ENCODE results near the gene PARD3. TPM values are rescaled to one million over a fixed set of nuclear protein-coding genes. Genes with fewer than 3 reads are reported as not detected.
A peak's percentile ranks its signal among the peaks of the same experiment; 100 is the strongest.

The PARD3 gene
- total RNA-seq, 1 experiment from 2014 or later: 24.3 TPM

DNA sequence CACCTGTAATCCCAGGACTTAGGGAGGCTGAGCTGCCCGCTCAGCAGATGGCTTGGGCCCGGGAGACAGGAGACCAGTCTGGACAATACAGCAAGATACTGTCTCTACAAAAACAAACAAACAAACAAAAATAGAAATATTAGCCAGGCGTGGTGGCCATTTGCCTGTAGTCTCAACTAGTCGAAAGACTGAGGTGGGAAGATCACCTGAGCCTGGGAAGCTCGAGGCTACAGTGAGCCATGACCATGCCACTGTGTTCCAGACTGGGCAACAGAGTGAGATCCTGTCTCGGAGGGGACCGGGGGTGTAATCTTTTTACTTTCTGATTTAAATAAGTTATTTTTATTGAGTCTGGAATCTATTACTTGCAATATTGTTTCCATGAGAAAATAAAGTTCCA lies 274.6 kb downstream of the PARD3 start:
- DNase-seq (ENCODE audit: low spot score): no peak

DNA sequence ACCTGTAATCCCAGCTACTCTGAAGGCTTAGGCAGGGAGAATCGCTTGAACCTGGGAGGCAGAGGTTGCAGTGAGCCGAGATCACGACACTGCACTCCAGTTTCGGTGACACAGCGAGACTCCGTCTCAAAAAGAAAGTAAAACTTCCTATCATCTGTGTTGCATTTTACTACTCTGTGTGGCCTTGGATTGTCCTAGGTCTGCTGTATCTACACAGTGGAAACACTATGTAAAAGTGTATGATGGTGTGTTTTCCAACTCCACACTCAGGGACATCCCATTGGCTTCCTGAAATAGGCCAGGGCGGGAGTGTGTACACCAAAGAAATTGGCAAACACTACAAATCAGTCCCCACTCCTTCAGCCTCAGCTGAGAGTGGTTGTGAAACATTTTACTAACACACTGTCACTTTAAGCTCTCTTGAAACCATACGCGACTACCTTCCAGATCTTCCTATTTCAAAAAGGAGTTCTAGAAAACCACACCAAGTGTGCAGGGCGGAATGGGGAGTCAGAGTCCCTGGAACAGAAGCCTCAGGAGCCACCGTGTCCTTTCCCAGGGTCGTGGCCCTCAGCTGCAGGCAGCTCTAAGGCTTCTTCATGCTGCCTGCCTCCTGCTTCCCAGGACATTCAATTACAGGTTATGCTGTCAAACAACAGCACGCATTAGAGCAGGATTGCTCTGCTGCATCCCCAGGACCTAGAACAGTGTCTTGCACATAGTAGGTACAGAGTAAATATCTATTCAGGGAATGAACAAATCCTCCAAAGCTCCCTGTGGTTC lies 275.4 kb downstream of the PARD3 start:
- DNase-seq (ENCODE audit: low spot score): no peak

GRCh38 chr10:34538281-34538829 lies 276.7 kb downstream of the PARD3 start:
- DNase-seq (ENCODE audit: low spot score): no peak

DNA sequence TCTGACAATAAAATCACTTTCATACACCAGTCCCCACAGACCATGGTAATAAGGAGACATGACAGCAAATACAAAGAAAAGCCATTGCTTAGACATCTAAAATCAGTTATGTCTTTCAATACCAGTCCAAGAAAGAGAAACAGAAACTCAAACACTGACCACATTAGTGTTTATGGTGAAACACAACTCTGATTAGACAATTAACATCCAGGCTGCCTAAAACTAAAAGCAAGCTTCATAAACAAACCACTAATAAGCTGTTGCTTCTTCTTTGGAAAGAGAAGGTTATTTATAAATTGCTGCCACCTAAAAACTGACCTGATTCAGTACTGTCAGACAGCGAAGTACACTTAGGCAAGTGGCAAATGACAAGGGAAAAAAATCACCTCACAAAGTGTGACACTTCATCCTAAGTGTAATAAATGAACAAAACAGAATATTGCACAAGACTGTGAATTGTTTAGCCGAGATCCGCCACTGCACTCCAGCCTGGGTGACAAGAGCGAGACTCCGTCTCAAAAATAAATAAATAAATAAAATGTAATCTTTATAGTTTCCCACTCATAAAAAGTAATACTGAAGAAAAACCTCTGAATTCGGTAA lies 277.4 kb downstream of the PARD3 start:
- no peak for DNase-seq (ENCODE audit: low spot score)

- no peak for DNase-seq (ENCODE audit: low spot score)
These were observed 279.2 kb downstream of the PARD3 start for GRCh38 chr10:34535872-34536271.

GRCh38 chr10:34530778-34531177 lies 284.3 kb downstream of the PARD3 start:
- DNase-seq (ENCODE audit: low spot score): no peak

GRCh38 chr10:34528320-34528719 lies 286.8 kb downstream of the PARD3 start:
- peak; percentile 67 for DNase-seq (ENCODE audit: low spot score)

DNA sequence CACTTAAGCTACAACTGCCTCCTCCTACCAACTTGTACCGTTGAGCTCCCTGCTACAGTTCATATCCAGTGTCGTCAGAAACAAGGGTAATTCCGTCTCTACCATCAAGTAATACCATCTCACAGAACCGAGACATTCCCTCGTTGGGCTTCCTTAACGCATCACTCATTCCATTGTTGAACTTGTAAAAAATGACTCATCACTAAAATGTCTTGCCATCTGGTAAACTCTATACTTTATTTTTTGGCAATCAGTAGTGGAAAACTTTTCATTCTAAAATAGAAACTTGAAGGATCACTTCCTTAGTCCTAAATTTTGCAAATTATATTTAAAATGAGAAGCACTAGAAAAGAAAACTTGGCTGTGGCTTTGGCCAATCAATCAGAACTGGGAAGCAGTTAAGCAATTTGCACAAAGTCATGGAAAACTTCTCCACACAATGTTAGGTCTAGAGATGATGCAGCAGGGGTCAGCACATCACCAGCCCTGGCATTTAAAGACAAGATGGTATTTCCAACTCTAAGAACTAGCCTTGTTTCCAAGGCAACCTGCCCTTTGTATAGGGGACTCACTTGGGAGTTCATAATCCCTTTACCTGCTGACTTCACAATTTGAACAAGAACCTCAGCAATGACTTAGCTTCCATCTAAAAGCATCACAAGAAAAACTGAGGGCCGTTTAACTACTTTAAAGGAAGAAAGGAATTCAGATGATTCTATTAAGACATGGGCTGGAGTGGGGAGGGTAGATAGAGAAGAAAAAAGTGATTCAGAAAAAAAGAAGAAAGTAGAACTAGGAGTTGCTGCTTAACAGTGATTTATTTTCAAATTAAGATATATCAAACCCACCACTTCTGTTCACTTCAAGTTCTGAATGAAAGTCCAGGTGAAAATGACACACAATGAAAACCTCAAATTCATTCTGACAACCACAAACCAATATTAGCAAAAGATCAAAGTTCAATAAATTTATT lies 288.1 kb downstream of the PARD3 start:
- DNase-seq (ENCODE audit: low spot score): peak; percentile 33

- no peak for DNase-seq (ENCODE audit: low spot score)
These were observed 288.9 kb downstream of the PARD3 start for GRCh38 chr10:34526186-34526585.

DNA sequence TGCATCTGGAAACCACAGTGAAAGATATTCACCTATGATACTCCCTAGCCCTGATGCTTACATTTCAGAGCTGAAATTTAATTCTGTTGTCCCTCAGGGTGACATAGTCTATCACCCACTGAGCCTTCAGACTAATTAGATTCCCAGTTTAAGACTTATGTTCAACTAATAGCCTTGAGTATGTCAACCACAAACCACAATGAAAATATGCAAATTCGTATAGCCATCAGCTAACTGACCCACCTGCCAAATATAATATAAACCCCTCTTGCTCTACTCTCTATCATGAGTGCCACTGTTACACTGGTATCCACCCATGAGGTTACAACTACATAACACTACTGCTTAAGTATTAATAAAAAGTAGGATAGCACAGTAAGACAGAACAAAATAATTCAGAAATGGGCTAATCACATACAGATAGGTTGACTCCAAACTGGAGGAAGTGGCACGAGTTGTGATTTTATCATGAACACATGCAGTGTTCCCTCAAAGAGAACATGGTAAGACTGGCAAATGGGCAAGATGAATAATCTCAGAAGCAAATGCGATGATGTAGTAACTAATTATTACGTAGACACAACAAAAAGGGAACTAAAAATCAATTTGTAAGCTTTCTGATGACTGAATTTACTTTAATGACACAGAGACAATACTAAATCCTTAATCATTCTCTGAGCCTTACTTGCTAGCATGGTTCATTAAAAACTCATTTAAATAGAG lies 290.6 kb downstream of the PARD3 start:
- DNase-seq (ENCODE audit: low spot score): no peak

DNA sequence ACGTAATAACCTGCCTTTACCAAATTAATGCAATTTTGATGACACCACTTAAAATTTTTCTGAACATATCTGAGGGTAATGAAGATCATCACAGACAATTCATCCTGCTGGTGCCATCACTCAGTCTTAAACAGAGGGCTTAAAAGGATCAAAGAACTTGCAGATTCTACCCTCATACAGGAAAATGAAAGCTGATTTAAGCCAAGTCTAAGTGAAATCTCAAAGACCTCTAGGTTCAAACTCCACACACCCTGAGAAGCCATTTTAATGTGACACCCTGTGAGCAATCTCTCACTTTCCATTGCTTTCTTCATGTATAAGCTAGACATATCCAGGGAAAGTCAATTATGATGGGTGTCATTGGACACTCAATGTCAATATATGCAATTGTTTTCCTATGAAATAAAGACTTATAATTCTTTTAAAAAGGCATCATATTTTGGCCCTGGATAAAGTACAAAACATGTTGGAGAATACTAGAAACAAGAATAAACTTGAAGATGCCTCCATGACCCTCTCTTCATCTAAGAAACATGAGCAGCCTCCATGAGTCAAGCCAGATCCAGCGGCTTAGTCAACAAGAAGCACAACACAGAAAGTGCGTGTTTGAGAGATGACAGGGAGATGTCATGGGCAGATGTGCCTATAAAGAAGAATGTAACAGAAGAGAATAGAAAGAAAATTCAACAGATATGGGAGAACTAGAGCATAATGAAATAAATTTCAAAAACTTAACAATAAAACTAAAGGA lies 291.9 kb downstream of the PARD3 start:
- DNase-seq (ENCODE audit: low spot score): no peak

GRCh38 chr10:34522546-34522945 lies 292.6 kb downstream of the PARD3 start:
- DNase-seq (ENCODE audit: low spot score): peak; percentile 61

GRCh38 chr10:34520510-34520909 lies 294.6 kb downstream of the PARD3 start:
- DNase-seq (ENCODE audit: low spot score): no peak

DNA sequence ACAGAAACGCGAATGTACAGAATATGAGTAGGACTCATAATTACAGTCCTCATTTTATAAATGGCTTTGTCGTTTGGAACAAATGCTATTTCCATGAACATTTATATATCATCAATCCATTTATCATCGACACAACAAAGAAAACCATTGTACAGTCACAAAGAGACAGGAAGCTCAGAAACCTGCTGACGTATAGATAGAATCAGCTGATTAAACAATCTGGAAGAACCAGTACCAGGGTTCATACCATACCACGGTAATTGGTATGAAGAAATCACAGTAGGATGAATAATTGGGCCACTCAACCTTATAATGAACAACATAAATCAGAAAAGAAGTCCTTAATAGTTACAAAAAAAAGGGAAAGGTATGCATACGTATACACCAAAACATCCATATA lies 295.0 kb downstream of the PARD3 start:
- DNase-seq (ENCODE audit: low spot score): peak; percentile 75

DNA sequence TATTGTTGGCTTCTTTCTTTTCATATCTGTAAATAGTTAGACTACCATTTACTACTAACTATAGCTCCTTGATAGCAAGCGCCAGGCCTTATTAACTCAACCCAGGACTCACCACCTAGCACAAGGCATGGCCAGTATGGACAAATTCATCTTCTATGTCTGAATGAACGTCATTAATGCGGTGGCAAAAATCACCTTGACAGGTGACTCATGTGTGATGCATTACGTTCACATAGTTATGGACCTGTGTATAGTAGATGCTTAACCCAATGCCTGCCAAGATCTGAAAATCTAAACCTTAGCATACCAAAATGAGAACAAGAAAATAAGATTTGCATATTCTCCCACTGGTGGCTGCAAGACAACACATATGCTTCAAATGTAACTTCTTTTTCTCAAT lies 300.8 kb downstream of the PARD3 start:
- no peak for DNase-seq (ENCODE audit: low spot score)

DNA sequence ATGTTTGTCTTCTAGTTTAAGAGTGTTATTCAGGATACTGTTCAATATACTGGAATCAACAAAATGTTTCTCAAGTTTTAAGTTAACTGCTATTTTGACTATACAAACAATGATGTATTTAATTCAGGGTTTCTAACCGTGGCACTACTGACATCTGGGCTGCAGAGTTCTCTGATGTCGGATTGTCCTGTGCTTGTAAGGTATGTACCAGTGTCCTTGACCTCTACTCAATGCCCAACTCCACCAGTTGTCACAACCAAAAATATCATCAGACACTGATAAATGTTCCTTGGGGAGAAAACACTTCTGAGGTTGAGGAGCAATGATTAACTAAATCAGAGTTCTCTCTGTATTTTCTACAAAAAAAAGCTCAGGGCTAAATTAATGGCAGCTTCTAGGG lies 301.5 kb downstream of the PARD3 start:
- no peak for DNase-seq (ENCODE audit: low spot score)

- DNase-seq (ENCODE audit: low spot score): no peak
These were observed 307.9 kb downstream of the PARD3 start for GRCh38 chr10:34507217-34507616.

- no peak for DNase-seq (ENCODE audit: low spot score)
These were observed 308.3 kb downstream of the PARD3 start for GRCh38 chr10:34506786-34507185.

DNA sequence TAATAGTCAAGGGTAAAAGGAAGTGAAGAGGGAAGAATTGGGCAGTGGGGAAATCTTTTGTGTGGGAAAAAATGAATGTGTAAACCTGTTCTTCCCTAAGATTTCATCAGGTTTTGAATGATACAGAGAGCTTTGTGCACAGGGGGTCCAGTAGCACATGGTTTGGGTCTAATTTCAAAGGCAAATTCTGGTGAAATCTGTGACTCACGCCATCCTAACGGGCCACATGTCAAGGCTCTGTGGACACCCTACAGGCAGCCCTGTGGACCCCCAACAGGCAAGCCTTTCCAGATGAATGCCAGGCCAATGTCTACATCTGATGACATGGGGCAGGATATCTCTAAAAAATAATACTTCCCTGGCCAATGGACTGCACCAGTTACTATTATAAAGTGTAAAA lies 309.8 kb downstream of the PARD3 start:
- no peak for DNase-seq (ENCODE audit: low spot score)

DNA sequence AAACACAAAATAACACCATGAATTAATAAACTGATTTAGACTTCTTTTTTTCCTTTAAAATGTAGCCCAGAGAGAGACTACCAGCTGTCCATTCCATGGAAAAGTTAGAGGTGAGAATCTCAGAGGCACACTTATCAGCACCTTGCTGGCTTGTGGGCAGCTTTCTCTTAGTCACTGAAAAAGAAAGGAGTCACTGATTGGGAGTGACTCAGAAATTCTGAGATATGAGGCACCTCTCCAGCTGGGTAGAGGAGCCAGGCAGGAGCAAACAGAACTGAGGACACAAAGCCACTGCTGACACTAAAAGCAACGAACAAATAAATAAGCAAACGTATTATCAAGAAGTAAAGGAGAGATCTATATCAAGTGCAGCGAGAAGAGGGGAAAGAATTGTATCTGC lies 310.6 kb downstream of the PARD3 start:
- DNase-seq (ENCODE audit: low spot score): no peak

DNA sequence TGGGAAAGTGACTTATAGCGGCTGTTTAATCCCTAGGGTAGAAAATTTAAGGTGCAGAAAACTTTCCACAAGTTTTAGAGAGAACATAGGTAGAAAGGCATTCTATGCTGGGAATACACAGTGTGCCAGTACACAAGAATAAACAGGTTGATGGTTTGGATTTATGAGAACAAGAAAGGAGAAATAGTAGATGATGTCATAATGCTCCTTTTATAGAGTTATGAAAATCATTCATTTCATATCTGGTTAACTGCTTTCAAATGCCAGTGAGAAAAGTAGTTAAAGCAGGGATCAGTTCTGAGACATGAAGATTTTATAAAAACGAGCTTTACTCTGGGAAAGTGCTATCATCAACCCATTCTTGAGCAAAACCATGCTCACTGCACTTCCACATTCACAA lies 311.4 kb downstream of the PARD3 start:
- DNase-seq (ENCODE audit: low spot score): no peak

Measured in HT-29 (cell line).